HepG2 (cell line): Measurements from ENCODE around the gene ARHGAP45. TPM values are rescaled to one million over a fixed set of nuclear protein-coding genes. Genes with fewer than 3 reads are reported as not detected.

ENCODE experiments used
- ATAC-seq: fragments of 200-7000 bp; cut with Tn5 transposase; 3 replicates; pipeline ENCODE4 v1.9.1; 2020; ENCODE audit warnings: mild to moderate bottlenecking, moderate library complexity
- BruUV-seq: library from RNA; stranded (reverse); fragments of 400-500 nt; replicated peaks from 2 replicates; lab custom pipeline; 2021; lab: Mats Ljungman, UMichigan
- CTCF ChIA-PET: fragments of 300-600 bp; formaldehyde crosslinking; extraction: SDS; loops from one replicate; lab custom pipeline; 2021; ENCODE audit warnings: low total read pairs, inconsistent platforms, low intra/inter-chr PET ratio; lab: Yijun Ruan, JAX
- POLR2A ChIA-PET: fragments of 350-600 bp; sonication (Branson Sonifier 250); formaldehyde crosslinking; loops from one replicate; lab custom pipeline; 2020; ENCODE audit warnings: antibody characterized with exemption, inconsistent platforms; lab: Yijun Ruan, JAX
- DNase-seq: peaks from one replicate; pipeline ENCODE4 v3.0.0-alpha.2; 2015; ENCODE audit warnings: low spot score
- FAIRE-seq: peaks from 3 replicates; lab custom pipeline; 2011; peaks lifted over from hg19 to GRCh38; lab: Jason Lieb, UNC
- H2AFZ ChIP-seq: one replicate; pipeline ENCODE4 v1.6.1; 2011; ENCODE audit warnings: low read length, inconsistent platforms
- H3K27ac ChIP-seq: fragments of 300-600 bp; 3 replicates; pipeline ENCODE4 v1.8.0; 2011; ENCODE audit warnings: mixed run types, mild to moderate bottlenecking, mixed read lengths, low read length, inconsistent platforms; ENCODE audit not compliant: insufficient read depth; ENCODE audit errors: extremely low read length
- H3K27me3 ChIP-seq, 2 experiments: fragments of 200-600 bp in 1 of 2; 2 replicates in 1 of 2; 3 replicates in 1 of 2; pipeline versions ENCODE4 v1.6.0 to v1.8.0; 2011; ENCODE audit warnings: low read length in 2 of 2, mild to moderate bottlenecking in 2 of 2, moderate library complexity in 2 of 2, inconsistent platforms in 1 of 2; ENCODE audit not compliant: insufficient read depth in 2 of 2, control insufficient read depth in 1 of 2
- H3K36me3 ChIP-seq, 2 experiments: fragments of 200-600 bp in 1 of 2; replicated peaks in 1 of 2; 2 replicates in 1 of 2; 3 replicates in 1 of 2; pipeline versions ENCODE4 v1.5.1 to v1.8.0; 2011; ENCODE audit warnings: low read length in 2 of 2, inconsistent platforms in 1 of 2; ENCODE audit not compliant: insufficient read depth in 2 of 2, control insufficient read depth in 1 of 2
- H3K4me1 ChIP-seq: 2 replicates; pipeline ENCODE4 v1.5.1; 2012; ENCODE audit warnings: low read length, inconsistent platforms; ENCODE audit not compliant: insufficient read depth
- H3K4me2 ChIP-seq: 2 replicates; pipeline ENCODE4 v1.6.0; 2011; ENCODE audit warnings: low read depth, low read length, inconsistent platforms
- H3K4me3 ChIP-seq, 3 experiments: fragments of 200-600 bp in 1 of 3; sonication (generic), shearing (Covaris generic) in 1 of 3; replicated peaks in 1 of 3; 2 replicates each; pipeline ENCODE4 v1.5.1; 2011 to 2016; ENCODE audit warnings: low read length in 3 of 3, inconsistent platforms in 2 of 3, low read depth in 2 of 3, mild to moderate bottlenecking in 2 of 3, control low read depth in 1 of 3, mixed read lengths in 1 of 3; ENCODE audit not compliant: insufficient read depth in 1 of 3
- H3K79me2 ChIP-seq: one replicate; pipeline ENCODE4 v1.6.1; 2011; ENCODE audit warnings: low read length, inconsistent platforms; ENCODE audit not compliant: insufficient read depth
- H3K9ac ChIP-seq: 2 replicates; pipeline ENCODE4 v1.6.0; 2011; ENCODE audit warnings: mild to moderate bottlenecking, low read depth, low read length, inconsistent platforms; ENCODE audit not compliant: insufficient read depth
- H3K9me3 ChIP-seq: 2 replicates; pipeline ENCODE4 v1.5.1; 2012; ENCODE audit warnings: mild to moderate bottlenecking, low read length
- H4K20me1 ChIP-seq: 2 replicates; pipeline ENCODE4 v1.6.0; 2011; ENCODE audit warnings: inconsistent platforms, mild to moderate bottlenecking, low read length, moderate library complexity; ENCODE audit not compliant: insufficient read depth
- AGO2 ChIP-seq: fragments of 200-400 bp; formaldehyde crosslinking; optimal IDR thresholded peaks from 2 replicates; pipeline ENCODE3; 2017; ENCODE audit warnings: mild to moderate bottlenecking, low read depth, low read length, moderate library complexity
- AKAP8 ChIP-seq: sonication (generic); formaldehyde crosslinking; IDR thresholded peaks from 2 replicates; pipeline ENCODE4 v1.5.1; 2020; ENCODE audit warnings: mild to moderate bottlenecking, missing genetic modification reagents
- CSRNP1 ChIP-seq: sonication (generic); formaldehyde crosslinking; IDR thresholded peaks from 2 replicates; pipeline ENCODE4 v1.8.1; 2023; ENCODE audit warnings: mild to moderate bottlenecking, missing genetic modification reagents
- HNRNPLL ChIP-seq: fragments of 200-400 bp; formaldehyde crosslinking; IDR thresholded peaks from 2 replicates; pipeline ENCODE4 v1.6.1; 2017; ENCODE audit warnings: mild to moderate bottlenecking, low read depth, low read length; ENCODE audit not compliant: poor library complexity, severe bottlenecking
- POLR2A ChIP-seq, 2 experiments: IDR thresholded peaks; 2 replicates each; pipeline ENCODE4 v1.6.1; 2011; ENCODE audit warnings: low read depth in 2 of 2, low read length in 2 of 2, mild to moderate bottlenecking in 1 of 2, moderate library complexity in 1 of 2; ENCODE audit not compliant: insufficient read depth in 1 of 2
- POLR2G ChIP-seq: fragments of 200-400 bp; formaldehyde crosslinking; IDR thresholded peaks from 2 replicates; pipeline ENCODE4 v1.6.1; 2018; ENCODE audit warnings: mild to moderate bottlenecking, low read depth, low read length, moderate library complexity
- RBFOX2 ChIP-seq: fragments of 200-400 bp; formaldehyde crosslinking; IDR thresholded peaks from 2 replicates; pipeline ENCODE4 v1.6.1; 2017; ENCODE audit warnings: low read depth, mild to moderate bottlenecking, low read length
- TMF1 ChIP-seq: sonication (generic); formaldehyde crosslinking; IDR thresholded peaks from 2 replicates; pipeline ENCODE4 v1.8.1; 2022; ENCODE audit warnings: low read depth, missing genetic modification reagents
- ZMAT5 ChIP-seq: sonication (generic); formaldehyde crosslinking; IDR thresholded peaks from 2 replicates; pipeline ENCODE4 v1.5.0; 2020; ENCODE audit warnings: mild to moderate bottlenecking, low read depth, missing genetic modification reagents, borderline replicate concordance
- ZNF101 ChIP-seq: sonication (generic); formaldehyde crosslinking; IDR thresholded peaks from 2 replicates; pipeline ENCODE4 v1.4.0; 2020; ENCODE audit warnings: mild to moderate bottlenecking, low read depth, missing genetic modification reagents, borderline replicate concordance
- ZNF121 ChIP-seq: sonication (generic); formaldehyde crosslinking; IDR thresholded peaks from 2 replicates; pipeline ENCODE4 v1.5.0; 2020; ENCODE audit warnings: mild to moderate bottlenecking, missing genetic modification reagents
- ZNF136 ChIP-seq: sonication (generic); formaldehyde crosslinking; IDR thresholded peaks from 2 replicates; pipeline ENCODE4 v1.8.1; 2022; ENCODE audit warnings: low read depth, mild to moderate bottlenecking, moderate library complexity, missing genetic modification reagents
- WGBS: methylation state at CpG from one replicate; pipeline ENCODE4 v1.1.6; 2017; ENCODE audit warnings: low lambda C conversion rate; 5-methylcytosine and 5-hydroxymethylcytosine counted together
- in situ Hi-C: cut with HindIII; loops from 2 replicates; pipeline ENCODE4 v1.10.0; 2017; ENCODE audit warnings: low pct_unique_long_range_greater_than_20kb; ENCODE audit not compliant: extremely low pct_ligation_motif_present
- intact Hi-C: fragments of 100-400 bp; cut with micrococcal nuclease; formaldehyde crosslinking; loops from one replicate; pipeline ENCODE4 v1.10.0; 2022; ENCODE audit not compliant: unreplicated experiment
- polyA plus RNA-seq, 8 experiments: library from polyadenylated mRNA; depleted of rRNA in 3 of 8; stranded (reverse) in 7 of 8; unstranded in 1 of 8; fragments of >200 nt; fragmentation: Illumina TruSeq in 4 of 8; extraction: Trizol in 4 of 8; gene quantifications; 2 replicates each; pipeline versions ENCODE4 v1.2.1 to v1.2.3, GENCODE V29; 2011 to 2016; ENCODE audit warnings: low read depth in 4 of 8, missing spikeins in 1 of 8, mixed read lengths in 1 of 8; ENCODE audit not compliant: insufficient read depth in 1 of 8
- total RNA-seq, 5 experiments: library from RNA; depleted of rRNA; stranded (reverse); fragments of >200 nt; fragmentation: Illumina TruSeq; extraction: Trizol; gene quantifications; 2 replicates each; pipeline ENCODE4 v1.2.3, GENCODE V29; 2016; ENCODE audit warnings: low read depth in 1 of 5
- TF ChIP-seq, protein P1 (sequence below): sonication (generic); formaldehyde crosslinking; IDR thresholded peaks from 2 replicates; pipeline ENCODE4 v1.4.0; 2020; ENCODE audit warnings: mild to moderate bottlenecking, missing genetic modification reagents

Gene ARHGAP45
- total and polyA plus RNA-seq, 2 of the 13 experiments (the other 11 are each of a cell fraction or from before 2014, with no cell fraction given): 0.84 to 32.0 TPM

DNA sequence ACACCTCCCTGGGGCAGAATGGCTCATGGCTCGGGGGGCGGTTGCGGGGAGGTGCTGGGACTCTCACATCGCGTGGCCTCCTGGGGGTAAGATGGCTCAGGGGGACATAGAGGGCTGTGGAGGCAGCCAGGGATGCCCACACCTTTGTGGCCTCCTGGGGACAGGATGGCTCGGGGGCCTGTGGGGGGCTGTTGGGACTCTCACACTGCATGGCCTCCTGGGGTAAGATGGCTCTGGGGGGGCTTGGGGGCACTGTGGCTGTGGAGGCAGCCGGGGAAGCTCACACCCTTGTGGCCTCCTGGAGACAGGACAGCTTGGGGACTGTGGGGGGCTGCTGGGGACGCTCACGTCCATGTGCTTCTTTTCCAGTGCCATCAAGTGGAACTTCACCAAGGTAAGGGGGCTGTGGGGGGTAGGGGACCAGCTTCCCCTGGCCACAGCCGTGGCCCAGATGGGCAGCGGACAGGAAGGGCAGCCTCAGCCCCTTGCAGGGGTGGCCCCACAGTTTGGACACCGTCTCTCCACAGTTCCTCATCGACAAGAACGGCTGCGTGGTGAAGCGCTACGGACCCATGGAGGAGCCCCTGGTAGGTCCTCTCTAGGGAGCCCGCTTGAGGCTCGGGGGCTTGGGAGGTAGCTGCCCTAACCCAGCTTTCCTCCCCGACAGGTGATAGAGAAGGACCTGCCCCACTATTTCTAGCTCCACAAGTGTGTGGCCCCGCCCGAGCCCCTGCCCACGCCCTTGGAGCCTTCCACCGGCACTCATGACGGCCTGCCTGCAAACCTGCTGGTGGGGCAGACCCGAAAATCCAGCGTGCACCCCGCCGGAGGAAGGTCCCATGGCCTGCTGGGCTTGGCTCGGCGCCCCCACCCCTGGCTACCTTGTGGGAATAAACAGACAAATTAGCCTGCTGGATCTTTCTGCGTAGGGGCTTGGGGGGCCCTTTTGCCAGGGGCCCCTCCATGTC is 39.2 kb downstream of the ARHGAP45 start:
- ATAC-seq (no peak), FAIRE-seq (no peak)
- intact Hi-C loops: loop anchor here (10.0 kb wide), 1 partner anchor 51 kb away; no protein-coding TSS in a partner anchor

More for the DNA sequence above, 39.2 kb downstream of the ARHGAP45 start:
- 94% methylated on average over 10 of the region's 32 CpGs for WGBS
- no peaks in the 10 kb centered on the region for H3K9me3 ChIP-seq
- in situ Hi-C loops: no loop called here
- peak overlapping the region in 2 of 3 experiments; percentile 89 to 92; a peak in 2 of 6 replicates for H3K4me3 ChIP-seq
- ChIA-PET CTCF (no interaction called here), POLR2A (no interaction called here)
- H4K20me1 ChIP-seq: peaks cover 15% of the 10 kb centered on the region; the same call in 1 of the 2 replicates
- H3K79me2 ChIP-seq: peaks cover 11% of the 10 kb centered on the region
- DNase-seq: no peak
- no peaks in the 10 kb centered on the region for H3K27me3 ChIP-seq
- peaks cover 10 to 20% of the 10 kb centered on the region in 2 experiments; a peak in 4 of 5 replicates for H3K36me3 ChIP-seq
- no peak overlapping the region for H2AFZ ChIP-seq
- no TSS peak for BruUV-seq
- H3K4me1 ChIP-seq: peaks cover 52% of the 10 kb centered on the region
- peak overlapping the region; percentile 85 for H3K4me2 ChIP-seq
- H3K9ac ChIP-seq: no peak overlapping the region
- TF ChIP-seq AGO2: peak; percentile 41
- no peak for TF ChIP-seq ZNF121 (CRISPR knock-in tag)
- TF ChIP-seq RBFOX2: peak; percentile 18
- TF ChIP-seq, protein P1, sequence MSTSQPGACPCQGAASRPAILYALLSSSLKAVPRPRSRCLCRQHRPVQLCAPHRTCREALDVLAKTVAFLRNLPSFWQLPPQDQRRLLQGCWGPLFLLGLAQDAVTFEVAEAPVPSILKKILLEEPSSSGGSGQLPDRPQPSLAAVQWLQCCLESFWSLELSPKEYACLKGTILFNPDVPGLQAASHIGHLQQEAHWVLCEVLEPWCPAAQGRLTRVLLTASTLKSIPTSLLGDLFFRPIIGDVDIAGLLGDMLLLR (CRISPR knock-in tag): 0 out of 2 replicates have a peak, but pooled peaks have one; percentile 20
- TF ChIP-seq AKAP8 (CRISPR knock-in tag): peak; percentile 12; the same call in 1 of the 2 replicates
- peak; percentile 2 for TF ChIP-seq HNRNPLL
- TF ChIP-seq CSRNP1 (CRISPR knock-in tag): peak; percentile 34; the same call in 1 of the 2 replicates
- TF ChIP-seq POLR2A (IDR thresholded peaks at IDR 0.05; ENCODE audit: insufficient read depth in 1 of 2, low read depth in 2 of 2, low read length in 2 of 2): peak; percentile 21 to 51; a peak in 2 of 4 replicates
- 0 out of 2 replicates have a peak, but pooled peaks have one; percentile 27 for TF ChIP-seq TMF1 (CRISPR knock-in tag)
- TF ChIP-seq ZNF101 (CRISPR knock-in tag): no peak
- 0 out of 2 replicates have a peak, but pooled peaks have one; percentile 28 for TF ChIP-seq POLR2G
- no peak for TF ChIP-seq ZNF136
- no peak for TF ChIP-seq ZMAT5 (CRISPR knock-in tag)
- no peak overlapping the region for H3K27ac ChIP-seq
